ENCODE data around the gene NTF4.
"Not testable (repeated sequence)": the region's sequence is repeated elsewhere in the genome, so short reads cannot be mapped to it uniquely, and the experiment has no call there.

The NTF4 gene

GRCh38 chr19:49074869-49075268, 10.3 kb upstream of the NTF4 start:
- peak; percentile 58 for TF ChIP-seq CTCF (IDR thresholded peaks at IDR 0.05; ENCODE audit: low read depth, low read length)
- peak; percentile 68 to 77 for DNase-seq (ENCODE audit: low read depth in 2 of 2)
- H3K4me3 ChIP-seq (replicated peaks in 1 of 2; ENCODE audit: low read depth in 2 of 2, low read length in 2 of 2) = not testable (repeated sequence)

- DNase-seq (ENCODE audit: low read depth in 2 of 2) = peak in 1 of 2 donors; percentile 28
- no peak overlapping the region for H3K4me3 ChIP-seq (replicated peaks in 1 of 2; ENCODE audit: low read depth in 2 of 2, low read length in 2 of 2)
- peak; percentile 35 for TF ChIP-seq CTCF (IDR thresholded peaks at IDR 0.05; ENCODE audit: low read depth, low read length)
These were observed 9.1 kb upstream of the NTF4 start for GRCh38 chr19:49073514-49074378.

- DNase-seq (ENCODE audit: low read depth in 2 of 2) = no peak
- no peak overlapping the region for H3K4me3 ChIP-seq (replicated peaks in 1 of 2; ENCODE audit: low read depth in 2 of 2, low read length in 2 of 2)
- no peak for TF ChIP-seq CTCF (IDR thresholded peaks at IDR 0.05; ENCODE audit: low read depth, low read length)
These were observed 7.4 kb upstream of the NTF4 start for GRCh38 chr19:49071860-49072547.

GRCh38 chr19:49070416-49070815, 5.8 kb upstream of the NTF4 start:
- DNase-seq (ENCODE audit: low read depth in 2 of 2) = no peak
- no peak overlapping the region for H3K4me3 ChIP-seq (replicated peaks in 1 of 2; ENCODE audit: low read depth in 2 of 2, low read length in 2 of 2)
- no peak for TF ChIP-seq CTCF (IDR thresholded peaks at IDR 0.05; ENCODE audit: low read depth, low read length)

GRCh38 chr19:49069026-49069425, 4.4 kb upstream of the NTF4 start:
- DNase-seq (ENCODE audit: low read depth in 2 of 2) = peak in 1 of 2 donors; percentile 60
- H3K4me3 ChIP-seq (replicated peaks in 1 of 2; ENCODE audit: low read depth in 2 of 2, low read length in 2 of 2) = no peak overlapping the region
- TF ChIP-seq CTCF (IDR thresholded peaks at IDR 0.05; ENCODE audit: low read depth, low read length) = no peak

GRCh38 chr19:49067554-49067953, 2.9 kb upstream of the NTF4 start:
- no peak for TF ChIP-seq CTCF (IDR thresholded peaks at IDR 0.05; ENCODE audit: low read depth, low read length)
- H3K4me3 ChIP-seq (replicated peaks in 1 of 2; ENCODE audit: low read depth in 2 of 2, low read length in 2 of 2) = no peak overlapping the region
- DNase-seq (ENCODE audit: low read depth in 2 of 2) = no peak

Measured in cardiac fibroblast (primary cell).